Measurements from ENCODE around the gene BCL10.

BCL10 gene

DNA sequence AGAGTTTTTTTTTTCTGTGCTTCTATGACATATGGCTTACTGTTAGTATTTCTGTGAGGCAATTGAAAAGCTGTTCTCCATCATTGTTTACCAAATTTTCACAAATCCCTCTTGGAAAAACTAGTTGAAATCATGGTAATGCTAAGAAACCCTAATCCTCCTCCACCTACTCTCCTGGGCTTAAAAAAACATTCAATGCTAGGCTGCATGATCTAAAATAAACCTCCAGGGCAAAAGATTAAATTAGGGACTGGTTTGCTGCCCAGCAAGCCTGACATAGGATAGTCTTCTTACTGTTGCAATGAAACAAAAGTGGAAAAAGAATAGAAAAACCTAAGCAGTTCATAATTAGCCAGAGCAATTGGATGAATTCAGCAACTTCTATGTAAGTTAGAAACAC, 33.1 kb downstream of the BCL10 start:
- POLR2A ChIA-PET: no interaction called here
- CTCF ChIA-PET: interaction anchor here (1.3 to 3.8 kb wide), 3 partner anchors 8 to 13 kb away, joined by 4 to 17 read pairs (median 4); no protein-coding TSS in a partner anchor
- DNase-seq: no peak

GRCh38 chr1:85240643-85241042, 35.8 kb downstream of the BCL10 start:
- Histone ChIP-seq H3K4me3 (ENCODE audit: control insufficient read depth in 1 of 7, extremely low read depth in 1 of 7, insufficient read depth in 4 of 7, low read depth in 2 of 7, low read length in 6 of 7) (no peak overlapping the region), H3K9me3 (ENCODE audit: control extremely low read depth in 1 of 5, control insufficient read depth in 4 of 5, insufficient read depth in 2 of 5, low read depth in 1 of 5, low read length in 4 of 5) (no peaks in the 10 kb centered on the region), H3K4me1 (ENCODE audit: control extremely low read depth in 1 of 4, control insufficient read depth in 4 of 4, insufficient read depth in 4 of 4, low read length in 3 of 4) (peaks cover 0 to 22% (median 8%) of the 10 kb centered on the region in 4 experiments), H3K27me3 (replicated peaks in 2 of 5; ENCODE audit: control insufficient read depth in 4 of 5, insufficient read depth in 5 of 5, low read length in 4 of 5) (no peaks in the 10 kb centered on the region), H3K36me3 (ENCODE audit: control insufficient read depth in 4 of 4, insufficient read depth in 4 of 4, low read length in 3 of 4) (no peaks in the 10 kb centered on the region), H3K27ac (ENCODE audit: insufficient read depth in 1 of 2, low read depth in 1 of 2, low read length in 2 of 2, poor library complexity in 1 of 2, severe bottlenecking in 2 of 2) (no peak overlapping the region)
- POLR2A ChIA-PET: no interaction called here
- WGBS (ENCODE audit: insufficient coverage): no CpG with 5 or more reads among the region's 1 CpG
- CTCF ChIA-PET: interaction anchor here (0.9 to 2.6 kb wide), 8 partner anchors 10 to 132 kb away, joined by 3 to 10 read pairs (median 3); partner anchors contain the start of gene C1orf52
- peak in 1 of 3 donors; percentile 24 for DNase-seq

More for the DNA sequence above, 33.1 kb downstream of the BCL10 start:
- H3K9me3 ChIP-seq (ENCODE audit: control extremely low read depth in 1 of 5, control insufficient read depth in 4 of 5, insufficient read depth in 2 of 5, low read depth in 1 of 5, low read length in 4 of 5): no peaks in the 10 kb centered on the region
- peaks cover 0 to 22% (median 8%) of the 10 kb centered on the region in 4 experiments for H3K4me1 ChIP-seq (ENCODE audit: control extremely low read depth in 1 of 4, control insufficient read depth in 4 of 4, insufficient read depth in 4 of 4, low read length in 3 of 4)
- no peaks in the 10 kb centered on the region for H3K36me3 ChIP-seq (ENCODE audit: control insufficient read depth in 4 of 4, insufficient read depth in 4 of 4, low read length in 3 of 4)
- no peak overlapping the region for H3K27ac ChIP-seq (ENCODE audit: insufficient read depth in 1 of 2, low read depth in 1 of 2, low read length in 2 of 2, poor library complexity in 1 of 2, severe bottlenecking in 2 of 2)
- no peaks in the 10 kb centered on the region for H3K27me3 ChIP-seq (replicated peaks in 2 of 5; ENCODE audit: control insufficient read depth in 4 of 5, insufficient read depth in 5 of 5, low read length in 4 of 5)
- no peak overlapping the region for H3K4me3 ChIP-seq (ENCODE audit: control insufficient read depth in 1 of 7, extremely low read depth in 1 of 7, insufficient read depth in 4 of 7, low read depth in 2 of 7, low read length in 6 of 7)

- Histone ChIP-seq H3K36me3 (ENCODE audit: control insufficient read depth in 4 of 4, insufficient read depth in 4 of 4, low read length in 3 of 4) (no peaks in the 10 kb centered on the region), H3K27me3 (replicated peaks in 2 of 5; ENCODE audit: control insufficient read depth in 4 of 5, insufficient read depth in 5 of 5, low read length in 4 of 5) (no peaks in the 10 kb centered on the region), H3K4me1 (ENCODE audit: control extremely low read depth in 1 of 4, control insufficient read depth in 4 of 4, insufficient read depth in 4 of 4, low read length in 3 of 4) (peaks cover 0 to 17% (median 8%) of the 10 kb centered on the region in 4 experiments), H3K9me3 (ENCODE audit: control extremely low read depth in 1 of 5, control insufficient read depth in 4 of 5, insufficient read depth in 2 of 5, low read depth in 1 of 5, low read length in 4 of 5) (no peaks in the 10 kb centered on the region), H3K4me3 (ENCODE audit: control insufficient read depth in 1 of 7, extremely low read depth in 1 of 7, insufficient read depth in 4 of 7, low read depth in 2 of 7, low read length in 6 of 7) (no peak overlapping the region), H3K27ac (ENCODE audit: insufficient read depth in 1 of 2, low read depth in 1 of 2, low read length in 2 of 2, poor library complexity in 1 of 2, severe bottlenecking in 2 of 2) (no peak overlapping the region)
- ChIA-PET POLR2A (no interaction called here), CTCF (interaction anchor here (0.9 to 2.6 kb wide), 8 partner anchors 10 to 131 kb away, joined by 3 to 10 read pairs (median 3); partner anchors contain the start of gene C1orf52)
- WGBS (ENCODE audit: insufficient coverage): 100% methylated on average over 1 of the region's 1 CpG
- DNase-seq: no peak
Measured at GRCh38 chr1:85240174-85240601, 36.2 kb downstream of the BCL10 start.

- H3K27me3 ChIP-seq (replicated peaks in 2 of 5; ENCODE audit: control insufficient read depth in 4 of 5, insufficient read depth in 5 of 5, low read length in 4 of 5): no peaks in the 10 kb centered on the region
- no peaks in the 10 kb centered on the region for H3K36me3 ChIP-seq (ENCODE audit: control insufficient read depth in 4 of 4, insufficient read depth in 4 of 4, low read length in 3 of 4)
- WGBS (ENCODE audit: insufficient coverage): 100% methylated on average over 1 of the region's 1 CpG
- no peaks in the 10 kb centered on the region for H3K9me3 ChIP-seq (ENCODE audit: control extremely low read depth in 1 of 5, control insufficient read depth in 4 of 5, insufficient read depth in 2 of 5, low read depth in 1 of 5, low read length in 4 of 5)
- peaks cover 0 to 8% (median 3%) of the 10 kb centered on the region in 4 experiments for H3K4me1 ChIP-seq (ENCODE audit: control extremely low read depth in 1 of 4, control insufficient read depth in 4 of 4, insufficient read depth in 4 of 4, low read length in 3 of 4)
- CTCF ChIA-PET: no interaction called here
- no peak for DNase-seq
- no peak overlapping the region for H3K27ac ChIP-seq (ENCODE audit: insufficient read depth in 1 of 2, low read depth in 1 of 2, low read length in 2 of 2, poor library complexity in 1 of 2, severe bottlenecking in 2 of 2)
- POLR2A ChIA-PET: no interaction called here
- no peak overlapping the region for H3K4me3 ChIP-seq (ENCODE audit: control insufficient read depth in 1 of 7, extremely low read depth in 1 of 7, insufficient read depth in 4 of 7, low read depth in 2 of 7, low read length in 6 of 7)
Measured at GRCh38 chr1:85237613-85238012, 38.8 kb downstream of the BCL10 start.

DNA sequence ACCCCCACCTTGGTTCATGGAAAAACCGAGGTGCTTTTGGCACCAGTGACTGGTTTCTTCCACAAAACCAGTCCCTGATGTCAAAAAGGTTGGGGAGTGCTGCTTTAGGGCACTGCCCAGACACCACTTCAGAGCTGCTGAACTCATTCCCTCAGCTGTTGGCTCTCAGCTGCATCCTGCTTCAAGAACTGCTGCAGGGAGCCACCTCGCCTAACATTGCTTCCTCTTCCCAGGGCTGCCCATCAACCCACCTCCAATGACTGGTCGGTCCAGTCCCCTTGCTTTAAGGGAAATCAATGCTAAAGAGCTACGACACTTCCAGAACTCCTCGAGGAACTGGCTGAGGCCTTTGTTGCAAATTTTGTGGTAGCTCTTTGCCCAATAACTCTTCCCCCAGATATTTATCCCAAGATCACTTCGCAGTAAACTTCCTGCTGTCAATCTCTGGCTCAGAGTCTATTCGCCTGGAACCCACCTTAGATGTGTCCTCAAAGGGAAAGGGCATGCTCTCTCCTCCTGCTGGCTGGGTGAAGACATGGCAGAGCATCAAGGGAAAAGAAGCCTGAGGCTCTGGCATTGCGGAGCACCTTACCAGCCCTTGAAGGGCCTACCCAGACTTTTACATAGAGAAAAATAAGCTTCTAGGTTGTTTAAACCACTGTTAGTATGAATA, 46.0 kb downstream of the BCL10 start:
- Histone ChIP-seq H3K9me3 (ENCODE audit: control extremely low read depth in 1 of 5, control insufficient read depth in 4 of 5, insufficient read depth in 2 of 5, low read depth in 1 of 5, low read length in 4 of 5) (no peaks in the 10 kb centered on the region), H3K4me3 (ENCODE audit: control insufficient read depth in 1 of 7, extremely low read depth in 1 of 7, insufficient read depth in 4 of 7, low read depth in 2 of 7, low read length in 6 of 7) (no peak overlapping the region), H3K36me3 (ENCODE audit: control insufficient read depth in 4 of 4, insufficient read depth in 4 of 4, low read length in 3 of 4) (no peaks in the 10 kb centered on the region), H3K27ac (ENCODE audit: insufficient read depth in 1 of 2, low read depth in 1 of 2, low read length in 2 of 2, poor library complexity in 1 of 2, severe bottlenecking in 2 of 2) (no peak overlapping the region), H3K27me3 (replicated peaks in 2 of 5; ENCODE audit: control insufficient read depth in 4 of 5, insufficient read depth in 5 of 5, low read length in 4 of 5) (no peaks in the 10 kb centered on the region), H3K4me1 (ENCODE audit: control extremely low read depth in 1 of 4, control insufficient read depth in 4 of 4, insufficient read depth in 4 of 4, low read length in 3 of 4) (peaks cover 0 to 4% (median 0%) of the 10 kb centered on the region in 4 experiments)
- ChIA-PET POLR2A (no interaction called here), CTCF (interaction anchor here (0.8 to 2.7 kb wide), 11 partner anchors 10 to 286 kb away, joined by 3 to 23 read pairs (median 4); no protein-coding TSS in a partner anchor)
- WGBS (ENCODE audit: insufficient coverage): 53% methylated on average over 7 of the region's 8 CpGs
- DNase-seq: peak; percentile 22 to 37 (median 30)

- no peaks in the 10 kb centered on the region for H3K36me3 ChIP-seq (ENCODE audit: control insufficient read depth in 4 of 4, insufficient read depth in 4 of 4, low read length in 3 of 4)
- no peak overlapping the region for H3K27ac ChIP-seq (ENCODE audit: insufficient read depth in 1 of 2, low read depth in 1 of 2, low read length in 2 of 2, poor library complexity in 1 of 2, severe bottlenecking in 2 of 2)
- CTCF ChIA-PET: interaction anchor here (0.9 to 2.7 kb wide), 7 partner anchors 12 to 122 kb away, joined by 3 to 23 read pairs (median 4); no protein-coding TSS in a partner anchor
- H3K27me3 ChIP-seq (replicated peaks in 2 of 5; ENCODE audit: control insufficient read depth in 4 of 5, insufficient read depth in 5 of 5, low read length in 4 of 5): no peaks in the 10 kb centered on the region
- POLR2A ChIA-PET: no interaction called here
- WGBS (ENCODE audit: insufficient coverage): 100% methylated on average over 2 of the region's 6 CpGs
- H3K4me3 ChIP-seq (ENCODE audit: control insufficient read depth in 1 of 7, extremely low read depth in 1 of 7, insufficient read depth in 4 of 7, low read depth in 2 of 7, low read length in 6 of 7): no peak overlapping the region
- no peaks in the 10 kb centered on the region for H3K9me3 ChIP-seq (ENCODE audit: control extremely low read depth in 1 of 5, control insufficient read depth in 4 of 5, insufficient read depth in 2 of 5, low read depth in 1 of 5, low read length in 4 of 5)
- DNase-seq: no peak
- peaks cover 0 to 7% (median 0%) of the 10 kb centered on the region in 4 experiments for H3K4me1 ChIP-seq (ENCODE audit: control extremely low read depth in 1 of 4, control insufficient read depth in 4 of 4, insufficient read depth in 4 of 4, low read length in 3 of 4)
Measured at GRCh38 chr1:85229574-85230097, 46.8 kb downstream of the BCL10 start.

- Histone ChIP-seq H3K9me3 (ENCODE audit: control extremely low read depth in 1 of 5, control insufficient read depth in 4 of 5, insufficient read depth in 2 of 5, low read depth in 1 of 5, low read length in 4 of 5) (no peaks in the 10 kb centered on the region), H3K36me3 (ENCODE audit: control insufficient read depth in 4 of 4, insufficient read depth in 4 of 4, low read length in 3 of 4) (no peaks in the 10 kb centered on the region), H3K27me3 (replicated peaks in 2 of 5; ENCODE audit: control insufficient read depth in 4 of 5, insufficient read depth in 5 of 5, low read length in 4 of 5) (no peaks in the 10 kb centered on the region), H3K4me1 (ENCODE audit: control extremely low read depth in 1 of 4, control insufficient read depth in 4 of 4, insufficient read depth in 4 of 4, low read length in 3 of 4) (peaks cover 0 to 7% (median 0%) of the 10 kb centered on the region in 4 experiments), H3K4me3 (ENCODE audit: control insufficient read depth in 1 of 7, extremely low read depth in 1 of 7, insufficient read depth in 4 of 7, low read depth in 2 of 7, low read length in 6 of 7) (no peak overlapping the region), H3K27ac (ENCODE audit: insufficient read depth in 1 of 2, low read depth in 1 of 2, low read length in 2 of 2, poor library complexity in 1 of 2, severe bottlenecking in 2 of 2) (no peak overlapping the region)
- WGBS (ENCODE audit: insufficient coverage): 89% methylated on average over 1 of the region's 1 CpG
- ChIA-PET POLR2A (no interaction called here), CTCF (interaction anchor here (0.9 to 1.4 kb wide), 3 partner anchors 11 to 122 kb away, joined by 3 to 4 read pairs (median 3); no protein-coding TSS in a partner anchor)
- DNase-seq: no peak
Measured at GRCh38 chr1:85228972-85229371, 47.5 kb downstream of the BCL10 start.

All from common myeloid progenitor, CD34-positive (primary cell).